ENCODE results near the gene OPN1SW. TPM values are rescaled to one million over a fixed set of nuclear protein-coding genes. Genes with fewer than 3 reads are reported as not detected.

Gene OPN1SW
- polyA plus RNA-seq, 1 donor, result 2.2 TPM

DNA sequence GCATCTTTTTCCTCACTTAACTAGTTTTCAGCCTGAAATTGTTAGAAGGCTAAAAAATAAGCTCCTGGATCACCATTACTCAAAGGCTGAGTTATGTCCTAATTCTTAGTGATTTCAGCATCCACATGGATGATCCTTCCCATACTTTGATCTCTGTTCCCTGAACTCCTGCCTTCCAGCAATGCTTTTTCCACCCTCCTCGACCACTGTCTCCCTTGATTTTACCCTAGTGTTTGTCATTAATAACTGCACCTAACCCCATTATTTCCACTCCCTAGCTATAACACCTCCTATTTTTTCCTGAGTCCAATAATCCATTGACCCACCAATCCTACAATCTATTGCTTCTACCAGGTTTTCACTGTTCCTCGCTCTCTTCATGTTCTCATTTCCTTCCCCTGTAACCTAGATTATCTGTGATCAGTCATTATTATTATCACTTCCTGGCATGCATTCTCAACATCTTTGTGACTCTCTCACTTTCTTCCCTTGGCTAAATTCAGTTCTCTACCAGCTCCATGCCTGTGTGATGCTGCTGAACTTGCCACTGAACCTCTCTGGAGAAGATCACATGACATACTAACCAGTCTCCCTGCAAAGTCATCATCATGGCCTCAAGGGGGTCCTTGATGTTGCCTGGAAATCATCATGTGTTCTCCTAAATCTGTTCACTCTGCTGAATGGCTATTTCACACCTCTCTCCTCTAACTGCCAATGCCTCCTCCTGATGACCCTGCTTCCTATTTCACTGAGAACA lies 42.9 kb downstream of the OPN1SW start:
- no peak for DNase-seq

GRCh38 chr7:128731184-128731583 lies 44.4 kb downstream of the OPN1SW start:
- no peak for DNase-seq

- no peak for DNase-seq
Measured at GRCh38 chr7:128729494-128729893, 46.1 kb downstream of the OPN1SW start.

GRCh38 chr7:128728598-128728997 lies 47.0 kb downstream of the OPN1SW start:
- DNase-seq, result no peak

DNA sequence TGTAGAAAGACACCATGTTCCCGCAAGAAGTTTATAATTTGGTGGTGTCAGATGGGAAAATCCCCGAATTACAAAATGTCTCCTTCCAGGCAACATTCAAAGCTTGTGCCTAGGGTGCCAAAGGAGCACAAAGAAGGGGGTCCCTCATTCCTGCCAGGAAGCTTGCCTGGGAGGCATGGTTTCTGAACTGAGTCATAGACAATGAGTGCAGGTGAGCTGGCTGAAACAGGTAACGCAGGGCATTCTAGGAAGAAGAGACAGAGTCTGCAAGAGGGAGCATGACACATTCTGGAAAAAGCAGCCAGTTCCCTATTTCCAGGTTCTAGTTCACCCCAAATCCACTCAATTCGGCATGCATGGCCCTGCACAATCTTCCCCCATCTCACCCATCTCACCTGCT lies 48.4 kb downstream of the OPN1SW start:
- no peak for DNase-seq

DNA sequence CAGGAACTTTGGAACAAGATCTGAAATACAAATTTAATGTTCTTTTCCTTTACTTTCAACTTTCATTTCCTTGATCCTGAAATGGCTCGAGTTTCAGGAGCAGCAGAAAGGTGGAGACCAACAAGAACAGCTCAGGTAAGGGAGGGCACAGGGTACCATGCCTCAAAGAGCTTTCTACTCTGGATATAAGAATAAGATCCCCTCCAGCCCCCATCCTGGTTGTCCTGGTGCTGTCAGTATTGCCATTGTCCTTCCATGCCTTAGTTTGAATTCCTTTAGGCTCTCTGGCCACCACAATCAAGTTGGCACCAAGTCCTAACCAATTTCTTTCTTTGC lies 48.9 kb downstream of the OPN1SW start:
- DNase-seq, result no peak

GRCh38 chr7:128726059-128726736 lies 49.4 kb downstream of the OPN1SW start:
- DNase-seq, result no peak

- no peak for DNase-seq
Measured at GRCh38 chr7:128725531-128725930, 50.1 kb downstream of the OPN1SW start.

- DNase-seq, result no peak
Measured at GRCh38 chr7:128724743-128725142, 50.9 kb downstream of the OPN1SW start.

Other genes starting within 250 kb of the OPN1SW start
- 4.2 TPM for gene GARIN1A, start 103.5 kb downstream of the OPN1SW start, polyA plus RNA-seq (ENCODE audit: insufficient read length)
- gene CALU, start 36.4 kb downstream of the OPN1SW start, polyA plus RNA-seq (ENCODE audit: insufficient read length), result 206 TPM
- gene CCDC136, start 16.2 kb upstream of the OPN1SW start, polyA plus RNA-seq (ENCODE audit: insufficient read length), result 26.3 TPM
- 14.9 TPM for gene FLNC, start 54.6 kb upstream of the OPN1SW start, polyA plus RNA-seq (ENCODE audit: insufficient read length)
- gene ATP6V1F, start 87.1 kb upstream of the OPN1SW start, polyA plus RNA-seq (ENCODE audit: insufficient read length), result 199 TPM
- 21.6 TPM for gene KCP, start 134.9 kb upstream of the OPN1SW start, polyA plus RNA-seq (ENCODE audit: insufficient read length)
- gene IRF5, start 162.1 kb upstream of the OPN1SW start, polyA plus RNA-seq (ENCODE audit: insufficient read length), result 8.3 TPM

Data from left kidney (tissue), 2 donors.